A673 (cell line): ENCODE measurements around the gene ZSCAN5A.
"Not testable (repeated sequence)": the region's sequence is repeated elsewhere in the genome, so short reads cannot be mapped to it uniquely, and the experiment has no call there.

Source experiments
- EZH2 ChIP-seq: fragments of 200-600 bp; sonication (generic); IDR thresholded peaks from 2 replicates; pipeline ENCODE4 v1.6.1; 2017; ENCODE audit warnings: borderline replicate concordance, low read depth, mild to moderate bottlenecking, mixed read lengths, antibody characterized with exemption, low read length; ENCODE audit not compliant: poor library complexity, severe bottlenecking
- TF ChIP-seq, protein P1 (sequence below): fragments of 300-800, 200-600 bp; sonication (generic); conservative IDR thresholded peaks from 2 replicates; pipeline ENCODE4 v1.5.1; 2017; ENCODE audit warnings: low read depth, mild to moderate bottlenecking, antibody characterized with exemption, low read length, moderate library complexity, mixed read lengths

DNA sequence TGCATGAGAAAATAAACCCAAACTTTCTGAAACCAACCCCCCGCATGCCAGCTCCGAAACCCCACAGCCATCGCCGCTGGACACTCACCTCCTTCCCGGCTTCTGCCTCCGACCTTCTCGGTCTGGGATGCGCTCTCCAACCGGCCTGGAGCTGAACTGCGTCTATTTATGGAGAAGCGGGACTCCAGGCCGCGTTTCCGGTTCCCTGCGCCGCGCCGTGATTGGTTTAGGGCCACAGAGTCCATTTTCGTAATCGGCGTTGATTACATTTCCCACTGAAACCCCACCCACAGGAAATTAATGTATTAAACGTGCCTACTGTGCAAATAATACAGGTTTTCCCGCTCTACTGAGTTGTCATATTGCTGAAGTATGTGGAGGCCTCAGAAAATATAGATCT, 117.0 kb downstream of the ZSCAN5A start, which contains the start of gene ZSCAN5B:
- TF ChIP-seq, protein P1, sequence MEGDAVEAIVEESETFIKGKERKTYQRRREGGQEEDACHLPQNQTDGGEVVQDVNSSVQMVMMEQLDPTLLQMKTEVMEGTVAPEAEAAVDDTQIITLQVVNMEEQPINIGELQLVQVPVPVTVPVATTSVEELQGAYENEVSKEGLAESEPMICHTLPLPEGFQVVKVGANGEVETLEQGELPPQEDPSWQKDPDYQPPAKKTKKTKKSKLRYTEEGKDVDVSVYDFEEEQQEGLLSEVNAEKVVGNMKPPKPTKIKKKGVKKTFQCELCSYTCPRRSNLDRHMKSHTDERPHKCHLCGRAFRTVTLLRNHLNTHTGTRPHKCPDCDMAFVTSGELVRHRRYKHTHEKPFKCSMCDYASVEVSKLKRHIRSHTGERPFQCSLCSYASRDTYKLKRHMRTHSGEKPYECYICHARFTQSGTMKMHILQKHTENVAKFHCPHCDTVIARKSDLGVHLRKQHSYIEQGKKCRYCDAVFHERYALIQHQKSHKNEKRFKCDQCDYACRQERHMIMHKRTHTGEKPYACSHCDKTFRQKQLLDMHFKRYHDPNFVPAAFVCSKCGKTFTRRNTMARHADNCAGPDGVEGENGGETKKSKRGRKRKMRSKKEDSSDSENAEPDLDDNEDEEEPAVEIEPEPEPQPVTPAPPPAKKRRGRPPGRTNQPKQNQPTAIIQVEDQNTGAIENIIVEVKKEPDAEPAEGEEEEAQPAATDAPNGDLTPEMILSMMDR = not testable (repeated sequence)
- TF ChIP-seq EZH2 = not testable (repeated sequence)
